Neural progenitor cell (in vitro differentiated cells): ENCODE measurements around the gene PRLR. TPM values are rescaled to one million over a fixed set of nuclear protein-coding genes. Genes with fewer than 3 reads are reported as not detected.

Experiments
- DNase-seq: peaks from one replicate; pipeline ENCODE4 v3.0.0-alpha.2; 2016; ENCODE audit warnings: low spot score
- H2AFZ ChIP-seq: fragments of 200-600 bp; sonication (generic); replicated peaks from 2 replicates; pipeline ENCODE4 v1.6.1; 2016; ENCODE audit warnings: antibody characterized with exemption
- H3F3A ChIP-seq: fragments of 200-600 bp; sonication (generic); 2 replicates; pipeline ENCODE4 v1.6.1; 2016; ENCODE audit warnings: antibody characterized with exemption, low read depth
- H3K27ac ChIP-seq: fragments of 200-600 bp; sonication (generic); 2 replicates; pipeline ENCODE4 v1.5.1; 2016; ENCODE audit warnings: mild to moderate bottlenecking
- H3K27me3 ChIP-seq: fragments of 200-600 bp; sonication (generic); 2 replicates; pipeline ENCODE4 v1.6.1; 2016; ENCODE audit warnings: mild to moderate bottlenecking, moderate library complexity
- H3K36me3 ChIP-seq: fragments of 200-600 bp; sonication (generic); 2 replicates; pipeline ENCODE4 v1.5.1; 2016
- H3K4me1 ChIP-seq: fragments of 200-600 bp; sonication (generic); 2 replicates; pipeline ENCODE4 v1.6.1; 2016; ENCODE audit warnings: mixed run types
- H3K4me2 ChIP-seq: fragments of 200-600 bp; sonication (generic); 2 replicates; pipeline ENCODE4 v1.6.1; 2016
- H3K4me3 ChIP-seq: fragments of 200-600 bp; sonication (generic); 2 replicates; pipeline ENCODE4 v1.5.1; 2016
- H3K79me2 ChIP-seq: fragments of 200-600 bp; sonication (generic); 2 replicates; pipeline ENCODE4 v1.6.1; 2016; ENCODE audit warnings: low read depth
- H3K9ac ChIP-seq: fragments of 200-600 bp; sonication (generic); 2 replicates; pipeline ENCODE4 v1.6.1; 2016
- H3K9me3 ChIP-seq: fragments of 200-600 bp; sonication (generic); 2 replicates; pipeline ENCODE4 v1.5.1; 2016; ENCODE audit warnings: low read depth
- H4K20me1 ChIP-seq: fragments of 200-600 bp; sonication (generic); 2 replicates; pipeline ENCODE4 v1.6.1; 2016; ENCODE audit warnings: low read depth
- H3K27ac Mint-ChIP-seq: 3 replicates; pipeline ENCODE4 v1.8.0; 2021; ENCODE audit warnings: mixed read lengths
- H3K27me3 Mint-ChIP-seq: 2 replicates; pipeline ENCODE4 v1.8.0; 2022; ENCODE audit warnings: low read depth, mild to moderate bottlenecking, inconsistent platforms, moderate library complexity, mixed read lengths; ENCODE audit not compliant: insufficient read depth
- H3K36me3 Mint-ChIP-seq: 3 replicates; pipeline ENCODE4 v1.8.0; 2021; ENCODE audit warnings: mixed read lengths
- H3K4me1 Mint-ChIP-seq: 3 replicates; pipeline ENCODE4 v1.8.0; 2021; ENCODE audit warnings: mixed read lengths
- H3K4me3 Mint-ChIP-seq: 3 replicates; pipeline ENCODE4 v1.8.0; 2021; ENCODE audit warnings: mild to moderate bottlenecking, moderate library complexity, mixed read lengths
- H3K9me3 Mint-ChIP-seq: 3 replicates; pipeline ENCODE4 v1.8.0; 2020; ENCODE audit warnings: mixed read lengths
- EZH2 ChIP-seq: fragments of 200-600 bp; sonication (generic); IDR thresholded peaks from 2 replicates; pipeline ENCODE4 v1.6.1; 2017; ENCODE audit warnings: antibody characterized with exemption, mild to moderate bottlenecking, moderate library complexity
- EZH2phosphoT487 ChIP-seq: fragments of 200-600 bp; sonication (generic); IDR thresholded peaks from 2 replicates; pipeline ENCODE4 v1.6.1; 2017; ENCODE audit warnings: antibody characterized with exemption
- total RNA-seq: library from RNA; depleted of rRNA; stranded (reverse); fragments of >200 nt; gene quantifications from 2 replicates; pipeline ENCODE4 v1.2.3, GENCODE V29; 2015; ENCODE audit warnings: low replicate concordance
- TF ChIP-seq, protein P1 (sequence below): fragments of 200-600 bp; sonication (generic); IDR thresholded peaks from 2 replicates; pipeline ENCODE4 v1.5.1; 2017; ENCODE audit warnings: antibody characterized with exemption, mild to moderate bottlenecking

PRLR gene
- total RNA-seq, 1 donor from 2014 or later = 0.51 TPM

GRCh38 chr5:35171991-35172390 lies 58.3 kb downstream of the PRLR start:
- no peak overlapping the region for H2AFZ ChIP-seq
- no peaks in the 10 kb centered on the region for H3K79me2 ChIP-seq
- no peaks in the 10 kb centered on the region for H3K27me3 ChIP-seq
- no peak overlapping the region for H3K27ac ChIP-seq
- no peaks in the 10 kb centered on the region for H3F3A ChIP-seq
- H3K4me1 ChIP-seq = no peaks in the 10 kb centered on the region
- H3K36me3 ChIP-seq = no peaks in the 10 kb centered on the region
- peaks cover 8% of the 10 kb centered on the region for H3K9me3 ChIP-seq
- no peaks in the 10 kb centered on the region for H4K20me1 ChIP-seq
- H3K4me3 Mint-ChIP-seq = no peak overlapping the region
- TF ChIP-seq, protein P1, sequence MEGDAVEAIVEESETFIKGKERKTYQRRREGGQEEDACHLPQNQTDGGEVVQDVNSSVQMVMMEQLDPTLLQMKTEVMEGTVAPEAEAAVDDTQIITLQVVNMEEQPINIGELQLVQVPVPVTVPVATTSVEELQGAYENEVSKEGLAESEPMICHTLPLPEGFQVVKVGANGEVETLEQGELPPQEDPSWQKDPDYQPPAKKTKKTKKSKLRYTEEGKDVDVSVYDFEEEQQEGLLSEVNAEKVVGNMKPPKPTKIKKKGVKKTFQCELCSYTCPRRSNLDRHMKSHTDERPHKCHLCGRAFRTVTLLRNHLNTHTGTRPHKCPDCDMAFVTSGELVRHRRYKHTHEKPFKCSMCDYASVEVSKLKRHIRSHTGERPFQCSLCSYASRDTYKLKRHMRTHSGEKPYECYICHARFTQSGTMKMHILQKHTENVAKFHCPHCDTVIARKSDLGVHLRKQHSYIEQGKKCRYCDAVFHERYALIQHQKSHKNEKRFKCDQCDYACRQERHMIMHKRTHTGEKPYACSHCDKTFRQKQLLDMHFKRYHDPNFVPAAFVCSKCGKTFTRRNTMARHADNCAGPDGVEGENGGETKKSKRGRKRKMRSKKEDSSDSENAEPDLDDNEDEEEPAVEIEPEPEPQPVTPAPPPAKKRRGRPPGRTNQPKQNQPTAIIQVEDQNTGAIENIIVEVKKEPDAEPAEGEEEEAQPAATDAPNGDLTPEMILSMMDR = no peak
- TF ChIP-seq EZH2 (no peak), EZH2phosphoT487 (no peak)
- H3K9ac ChIP-seq = no peak overlapping the region
- no peaks in the 10 kb centered on the region for H3K4me1 Mint-ChIP-seq
- peaks cover 5% of the 10 kb centered on the region for H3K9me3 Mint-ChIP-seq
- no peak overlapping the region for H3K27ac Mint-ChIP-seq
- DNase-seq = no peak
- no peak overlapping the region for H3K4me2 ChIP-seq
- H3K36me3 Mint-ChIP-seq = no peaks in the 10 kb centered on the region
- no peaks in the 10 kb centered on the region for H3K27me3 Mint-ChIP-seq
- H3K4me3 ChIP-seq = no peak overlapping the region

GRCh38 chr5:35171078-35171477 lies 59.2 kb downstream of the PRLR start:
- no peak overlapping the region for H3K27ac Mint-ChIP-seq
- H3K4me3 Mint-ChIP-seq = no peak overlapping the region

GRCh38 chr5:35166043-35166442 lies 64.2 kb downstream of the PRLR start:
- no peaks in the 10 kb centered on the region for H3K79me2 ChIP-seq
- no peaks in the 10 kb centered on the region for H3F3A ChIP-seq
- H3K27me3 ChIP-seq = no peaks in the 10 kb centered on the region
- peaks cover 6% of the 10 kb centered on the region for H3K4me1 ChIP-seq
- peaks cover 8% of the 10 kb centered on the region for H3K9me3 ChIP-seq
- H3K9ac ChIP-seq = no peak overlapping the region
- H3K36me3 ChIP-seq = no peaks in the 10 kb centered on the region
- no peak overlapping the region for H2AFZ ChIP-seq
- TF ChIP-seq, protein P1 = no peak
- TF ChIP-seq EZH2 (no peak), EZH2phosphoT487 (no peak)
- H3K4me1 Mint-ChIP-seq = no peaks in the 10 kb centered on the region
- H4K20me1 ChIP-seq = no peaks in the 10 kb centered on the region
- no peak overlapping the region for H3K4me3 ChIP-seq
- no peak overlapping the region for H3K27ac ChIP-seq
- no peak for DNase-seq
- no peaks in the 10 kb centered on the region for H3K27me3 Mint-ChIP-seq
- no peak overlapping the region for H3K27ac Mint-ChIP-seq
- no peaks in the 10 kb centered on the region for H3K36me3 Mint-ChIP-seq
- no peak overlapping the region for H3K4me2 ChIP-seq
- no peak overlapping the region for H3K4me3 Mint-ChIP-seq
- H3K9me3 Mint-ChIP-seq = peaks cover 2% of the 10 kb centered on the region

More at GRCh38 chr5:35171078-35171477, 59.2 kb downstream of the PRLR start:
- Histone ChIP-seq H3F3A (no peaks in the 10 kb centered on the region), H3K9ac (no peak overlapping the region), H3K9me3 (peaks cover 8% of the 10 kb centered on the region), H3K4me2 (no peak overlapping the region), H3K4me1 (no peaks in the 10 kb centered on the region), H3K4me3 (no peak overlapping the region), H4K20me1 (no peaks in the 10 kb centered on the region), H3K27me3 (no peaks in the 10 kb centered on the region), H3K36me3 (no peaks in the 10 kb centered on the region), H3K79me2 (no peaks in the 10 kb centered on the region), H2AFZ (no peak overlapping the region), H3K27ac (no peak overlapping the region)
- no peaks in the 10 kb centered on the region for H3K27me3 Mint-ChIP-seq
- TF ChIP-seq EZH2 (no peak), EZH2phosphoT487 (no peak)
- TF ChIP-seq, protein P1 = no peak
- DNase-seq = no peak
- no peaks in the 10 kb centered on the region for H3K4me1 Mint-ChIP-seq
- no peaks in the 10 kb centered on the region for H3K36me3 Mint-ChIP-seq
- peaks cover 5% of the 10 kb centered on the region for H3K9me3 Mint-ChIP-seq
